K562 (cell line): Measurements from ENCODE around the gene B3GALT4. TPM values are rescaled to one million over a fixed set of nuclear protein-coding genes. Genes with fewer than 3 reads are reported as not detected.
A peak's percentile ranks its signal among the peaks of the same experiment; 100 is the strongest.

Experiments
- ARID1B ChIP-seq: fragments of 450-650 bp; IDR thresholded peaks from 2 replicates; pipeline ENCODE4 v1.6.1; 2016; ENCODE audit warnings: antibody characterized with exemption, mild to moderate bottlenecking, inconsistent platforms
- CBFA2T2 ChIP-seq: fragments of 450-650 bp; conservative IDR thresholded peaks from 2 replicates; pipeline ENCODE4 v1.6.1; 2017; ENCODE audit warnings: mild to moderate bottlenecking
- CBX3 ChIP-seq, 2 experiments: IDR thresholded peaks; 1 replicate in 1 of 2; 2 replicates in 1 of 2; pipeline ENCODE4 v1.6.1; 2012; ENCODE audit warnings: inconsistent platforms in 2 of 2, low read length in 2 of 2, borderline replicate concordance in 1 of 2, control low read depth in 1 of 2
- CREM ChIP-seq: IDR thresholded peaks from 2 replicates; pipeline ENCODE4 v1.6.1; 2014; ENCODE audit warnings: antibody characterized with exemption, low read depth
- HDAC1 ChIP-seq, 2 experiments: fragments of 450-650 bp; IDR thresholded peaks; 2 replicates each; pipeline ENCODE4 v1.6.1; 2016 to 2017; ENCODE audit warnings: inconsistent platforms in 1 of 2, mild to moderate bottlenecking in 1 of 2, moderate library complexity in 1 of 2
- RBBP5 ChIP-seq: fragments of 200-600 bp; sonication (generic); IDR thresholded peaks from 2 replicates; pipeline ENCODE4 v1.6.1; 2012; ENCODE audit warnings: borderline replicate concordance, mild to moderate bottlenecking, low read length, control low read depth, inconsistent platforms; ENCODE audit not compliant: insufficient read depth, poor library complexity, severe bottlenecking
- SIN3A ChIP-seq, 2 experiments: fragments of 150-350 bp in 1 of 2; IDR thresholded peaks; 2 replicates each; pipeline ENCODE4 v1.6.1; 2011 to 2016; ENCODE audit warnings: borderline replicate concordance in 2 of 2, low read depth in 2 of 2, low read length in 2 of 2, mild to moderate bottlenecking in 2 of 2, moderate library complexity in 2 of 2; ENCODE audit not compliant: control insufficient read depth in 1 of 2
- SP1 ChIP-seq: sonication (generic); formaldehyde crosslinking; IDR thresholded peaks from 2 replicates; pipeline ENCODE4 v1.8.1; 2022; ENCODE audit warnings: mild to moderate bottlenecking, missing genetic modification reagents
- XRCC5 ChIP-seq: fragments of 200-400 bp; formaldehyde crosslinking; IDR thresholded peaks from 2 replicates; pipeline ENCODE4 v1.6.1; 2017; ENCODE audit warnings: low read depth, mild to moderate bottlenecking, low read length
- ZBTB7A ChIP-seq: IDR thresholded peaks from 2 replicates; pipeline ENCODE4 v1.6.1; 2011; ENCODE audit warnings: low read depth, mild to moderate bottlenecking, low read length, moderate library complexity, borderline replicate concordance; ENCODE audit not compliant: control insufficient read depth
- ZNF717 ChIP-seq: fragments of 250-450 bp; sonication (Bioruptor Pico); IDR thresholded peaks from 2 replicates; pipeline ENCODE4 v1.5.0; 2021
- ZNF76 ChIP-seq: fragments of 250-450 bp; sonication (Bioruptor Pico); IDR thresholded peaks from 2 replicates; pipeline ENCODE4 v1.4.0; 2020; ENCODE audit warnings: mild to moderate bottlenecking, moderate library complexity, borderline replicate concordance
- polyA plus RNA-seq, 8 experiments: library from polyadenylated mRNA; depleted of rRNA in 4 of 8; stranded (reverse) in 5 of 8; unstranded in 3 of 8; fragments of >200 nt; fragmentation: Nextera tagmentation in 2 of 8; fragmentation: Illumina TruSeq in 1 of 8; extraction: Ambion mirVana in 2 of 8; extraction: Trizol in 1 of 8; gene quantifications; 2 replicates each; pipeline versions ENCODE4 v1.2.1 to v1.2.3, GENCODE V29; 2011 to 2014; ENCODE audit warnings: inconsistent platforms in 1 of 8, missing spikeins in 1 of 8
- total RNA-seq, 7 experiments: library from RNA; depleted of rRNA in 6 of 7; stranded (reverse); fragments of >200 nt in 6 of 7; fragmentation: Illumina TruSeq in 2 of 7; extraction: Trizol in 2 of 7; gene quantifications; 2 replicates each; pipeline versions ENCODE4 v1.2.1 to v1.2.3, GENCODE V29; 2011 to 2021; ENCODE audit warnings: low replicate concordance in 1 of 7
- TF ChIP-seq, protein P1 (sequence below), 3 experiments: IDR thresholded peaks in 2 of 3; conservative IDR thresholded peaks in 1 of 3; 2 replicates each; pipeline ENCODE4 v1.5.1; 2011 to 2012; ENCODE audit warnings: low read length in 3 of 3, mild to moderate bottlenecking in 3 of 3, control low read depth in 2 of 3, improper control_type of control experiment in 1 of 3, inconsistent platforms in 1 of 3, low read depth in 1 of 3, mixed read lengths in 1 of 3, moderate library complexity in 1 of 3; ENCODE audit not compliant: insufficient read depth in 2 of 3
- TF ChIP-seq, protein P2 (sequence below), 3 experiments: fragments of 200-800 bp in 1 of 3; fragments of 250-450 bp in 1 of 3; fragments of 450-650 bp in 1 of 3; sonication (Bioruptor Pico) in 1 of 3; sonication (Bioruptor generic) in 1 of 3; formaldehyde crosslinking in 1 of 3; IDR thresholded peaks; 2 replicates each; pipeline versions ENCODE4 v1.6.1 to v1.8.0; 2016 to 2022; ENCODE audit warnings: mild to moderate bottlenecking in 2 of 3, missing genetic modification characterization in 2 of 3, missing compliant biosample characterization in 1 of 3, moderate library complexity in 1 of 3
- TF ChIP-seq, protein P3 (sequence below), 2 experiments: fragments of 450-650 bp in 1 of 2; sonication (generic) in 1 of 2; formaldehyde crosslinking in 1 of 2; IDR thresholded peaks in 1 of 2; conservative IDR thresholded peaks in 1 of 2; 2 replicates each; pipeline versions ENCODE4 v1.6.1 to v1.8.1; 2016 to 2023; ENCODE audit warnings: mild to moderate bottlenecking in 2 of 2, moderate library complexity in 2 of 2, inconsistent platforms in 1 of 2, missing genetic modification reagents in 1 of 2

B3GALT4 gene
- total and polyA plus RNA-seq, 9 of the 15 experiments (the other 6 are each of a cell fraction or from before 2014, with no cell fraction given), result 0.11 to 1.3 (median 0.53) TPM; not detected in 1

DNA sequence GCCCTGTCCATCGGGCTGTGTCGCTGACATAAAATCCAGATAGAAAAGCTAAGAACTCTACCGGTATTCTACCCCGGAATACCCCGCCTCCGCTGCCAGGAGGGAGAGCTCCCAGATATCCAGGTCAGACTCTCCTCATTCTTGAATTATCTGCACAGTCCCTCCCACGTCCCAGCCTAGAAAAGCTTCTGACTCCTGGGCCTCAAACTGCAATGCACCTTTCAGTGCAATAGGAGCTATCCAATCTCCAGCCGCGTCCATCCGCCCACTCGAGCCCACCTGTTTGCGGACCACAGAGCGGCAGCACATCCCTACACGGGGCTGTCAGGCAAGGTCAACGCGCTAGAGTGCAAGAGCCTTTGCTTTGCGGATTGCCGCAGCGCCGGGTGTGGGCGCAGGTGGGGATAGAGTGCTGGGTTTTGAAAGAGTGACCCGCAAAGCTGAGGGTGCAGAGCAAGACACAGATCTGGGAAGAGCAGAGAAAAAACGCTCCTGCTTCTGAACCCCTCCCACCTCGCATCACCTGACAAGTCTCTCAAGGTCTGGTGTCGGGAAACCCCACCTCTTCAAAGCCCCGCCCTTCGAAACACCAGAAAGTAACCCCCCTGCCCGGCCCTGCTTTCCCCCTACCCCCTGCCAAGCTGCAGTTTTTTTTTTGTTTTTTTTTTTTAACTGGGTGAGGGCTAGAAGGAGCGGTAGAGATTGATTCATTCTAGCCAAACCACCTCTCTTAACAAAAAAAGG is 35.6 kb downstream of the B3GALT4 start (continued):
- TF ChIP-seq RBBP5 (peak; percentile 58), HDAC1 (IDR thresholded peaks at IDR 0.05) (peak in 1 of 2 experiments; percentile 73; a peak in 2 of 4 replicates), CBFA2T2 (peak; percentile 30; the same call in 1 of the 2 replicates), ZNF76 (no peak), ZBTB7A (peak; percentile 68), ZNF717 (CRISPR knock-in tag) (no peak), SP1 (CRISPR knock-in tag) (peak; percentile 53; the same call in 1 of the 2 replicates), ARID1B (0 out of 2 replicates have a peak, but pooled peaks have one; percentile 21), XRCC5 (peak; percentile 66; the same call in 1 of the 2 replicates), CREM (peak; percentile 16; the same call in 1 of the 2 replicates), SIN3A (IDR thresholded peaks at IDR 0.05; ENCODE audit: borderline replicate concordance in 2 of 2, control insufficient read depth in 1 of 2, low read depth in 2 of 2, low read length in 2 of 2) (peak in 1 of 2 experiments; percentile 53; a peak in 3 of 4 replicates), CBX3 (IDR thresholded peaks at IDR 0.05; ENCODE audit: borderline replicate concordance in 1 of 2, low read length in 2 of 2) (0 out of 3 replicates have a peak, but pooled peaks of 1 of the 2 experiments have one; percentile 19)
- TF ChIP-seq, protein P1, sequence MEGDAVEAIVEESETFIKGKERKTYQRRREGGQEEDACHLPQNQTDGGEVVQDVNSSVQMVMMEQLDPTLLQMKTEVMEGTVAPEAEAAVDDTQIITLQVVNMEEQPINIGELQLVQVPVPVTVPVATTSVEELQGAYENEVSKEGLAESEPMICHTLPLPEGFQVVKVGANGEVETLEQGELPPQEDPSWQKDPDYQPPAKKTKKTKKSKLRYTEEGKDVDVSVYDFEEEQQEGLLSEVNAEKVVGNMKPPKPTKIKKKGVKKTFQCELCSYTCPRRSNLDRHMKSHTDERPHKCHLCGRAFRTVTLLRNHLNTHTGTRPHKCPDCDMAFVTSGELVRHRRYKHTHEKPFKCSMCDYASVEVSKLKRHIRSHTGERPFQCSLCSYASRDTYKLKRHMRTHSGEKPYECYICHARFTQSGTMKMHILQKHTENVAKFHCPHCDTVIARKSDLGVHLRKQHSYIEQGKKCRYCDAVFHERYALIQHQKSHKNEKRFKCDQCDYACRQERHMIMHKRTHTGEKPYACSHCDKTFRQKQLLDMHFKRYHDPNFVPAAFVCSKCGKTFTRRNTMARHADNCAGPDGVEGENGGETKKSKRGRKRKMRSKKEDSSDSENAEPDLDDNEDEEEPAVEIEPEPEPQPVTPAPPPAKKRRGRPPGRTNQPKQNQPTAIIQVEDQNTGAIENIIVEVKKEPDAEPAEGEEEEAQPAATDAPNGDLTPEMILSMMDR (IDR thresholded peaks at IDR 0.05 in 2 of 3, conservative IDR thresholded peaks at IDR 0.05 in 1 of 3; ENCODE audit: insufficient read depth in 2 of 3, low read depth in 1 of 3, low read length in 3 of 3), result peak in 2 of 3 experiments; percentile 28 to 61; a peak in 2 of 6 replicates
- TF ChIP-seq, protein P2, sequence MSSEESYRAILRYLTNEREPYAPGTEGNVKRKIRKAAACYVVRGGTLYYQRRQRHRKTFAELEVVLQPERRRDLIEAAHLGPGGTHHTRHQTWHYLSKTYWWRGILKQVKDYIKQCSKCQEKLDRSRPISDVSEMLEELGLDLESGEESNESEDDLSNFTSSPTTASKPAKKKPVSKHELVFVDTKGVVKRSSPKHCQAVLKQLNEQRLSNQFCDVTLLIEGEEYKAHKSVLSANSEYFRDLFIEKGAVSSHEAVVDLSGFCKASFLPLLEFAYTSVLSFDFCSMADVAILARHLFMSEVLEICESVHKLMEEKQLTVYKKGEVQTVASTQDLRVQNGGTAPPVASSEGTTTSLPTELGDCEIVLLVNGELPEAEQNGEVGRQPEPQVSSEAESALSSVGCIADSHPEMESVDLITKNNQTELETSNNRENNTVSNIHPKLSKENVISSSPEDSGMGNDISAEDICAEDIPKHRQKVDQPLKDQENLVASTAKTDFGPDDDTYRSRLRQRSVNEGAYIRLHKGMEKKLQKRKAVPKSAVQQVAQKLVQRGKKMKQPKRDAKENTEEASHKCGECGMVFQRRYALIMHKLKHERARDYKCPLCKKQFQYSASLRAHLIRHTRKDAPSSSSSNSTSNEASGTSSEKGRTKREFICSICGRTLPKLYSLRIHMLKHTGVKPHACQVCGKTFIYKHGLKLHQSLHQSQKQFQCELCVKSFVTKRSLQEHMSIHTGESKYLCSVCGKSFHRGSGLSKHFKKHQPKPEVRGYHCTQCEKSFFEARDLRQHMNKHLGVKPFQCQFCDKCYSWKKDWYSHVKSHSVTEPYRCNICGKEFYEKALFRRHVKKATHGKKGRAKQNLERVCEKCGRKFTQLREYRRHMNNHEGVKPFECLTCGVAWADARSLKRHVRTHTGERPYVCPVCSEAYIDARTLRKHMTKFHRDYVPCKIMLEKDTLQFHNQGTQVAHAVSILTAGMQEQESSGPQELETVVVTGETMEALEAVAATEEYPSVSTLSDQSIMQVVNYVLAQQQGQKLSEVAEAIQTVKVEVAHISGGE (CRISPR knock-in tag; IDR thresholded peaks at IDR 0.05), result no peak
- TF ChIP-seq, protein P3, sequence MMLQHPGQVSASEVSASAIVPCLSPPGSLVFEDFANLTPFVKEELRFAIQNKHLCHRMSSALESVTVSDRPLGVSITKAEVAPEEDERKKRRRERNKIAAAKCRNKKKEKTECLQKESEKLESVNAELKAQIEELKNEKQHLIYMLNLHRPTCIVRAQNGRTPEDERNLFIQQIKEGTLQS (IDR thresholded peaks at IDR 0.05), result no peak
- TF ChIP-seq, protein P3 (CRISPR knock-in tag; conservative IDR thresholded peaks at IDR 0.05), result no peak
